T-helper 1 cell (primary cell): Measurements from ENCODE around the gene CRELD1.
A peak's percentile ranks its signal among the peaks of the same experiment; 100 is the strongest.
"Not testable (repeated sequence)": the region's sequence is repeated elsewhere in the genome, so short reads cannot be mapped to it uniquely, and the experiment has no call there.

ENCODE experiments used
- DNase-seq, 5 donors: peaks; one replicate each; pipeline ENCODE4 v3.0.0-alpha.2; 2012 to 2020

Gene CRELD1

DNA sequence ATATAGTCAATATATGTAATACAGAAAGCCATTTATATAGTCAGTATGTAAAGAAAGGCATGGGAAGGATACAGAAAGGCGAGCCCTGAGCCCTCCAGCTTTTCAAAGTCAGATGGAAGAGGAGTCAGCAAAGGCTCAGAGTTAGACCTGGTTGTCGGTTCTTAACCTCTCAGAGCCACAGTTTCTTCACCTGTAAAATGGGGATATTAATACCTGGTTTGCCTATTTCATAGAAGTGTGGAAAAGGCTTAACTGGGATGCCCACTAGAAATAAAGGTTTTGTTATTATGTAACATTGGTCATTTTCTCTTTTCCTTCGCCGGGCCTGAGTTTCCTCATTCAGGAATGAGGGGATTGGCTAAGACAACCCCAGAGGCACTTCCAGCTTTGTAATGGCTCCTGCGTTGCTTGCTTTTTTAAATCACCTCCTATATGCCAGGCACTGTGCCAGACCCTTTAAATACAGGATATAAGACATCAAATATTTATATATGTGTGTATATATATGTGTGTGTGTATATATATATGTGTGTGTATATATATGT lies 2.4 kb downstream of the CRELD1 start:
- no peak for DNase-seq

DNA sequence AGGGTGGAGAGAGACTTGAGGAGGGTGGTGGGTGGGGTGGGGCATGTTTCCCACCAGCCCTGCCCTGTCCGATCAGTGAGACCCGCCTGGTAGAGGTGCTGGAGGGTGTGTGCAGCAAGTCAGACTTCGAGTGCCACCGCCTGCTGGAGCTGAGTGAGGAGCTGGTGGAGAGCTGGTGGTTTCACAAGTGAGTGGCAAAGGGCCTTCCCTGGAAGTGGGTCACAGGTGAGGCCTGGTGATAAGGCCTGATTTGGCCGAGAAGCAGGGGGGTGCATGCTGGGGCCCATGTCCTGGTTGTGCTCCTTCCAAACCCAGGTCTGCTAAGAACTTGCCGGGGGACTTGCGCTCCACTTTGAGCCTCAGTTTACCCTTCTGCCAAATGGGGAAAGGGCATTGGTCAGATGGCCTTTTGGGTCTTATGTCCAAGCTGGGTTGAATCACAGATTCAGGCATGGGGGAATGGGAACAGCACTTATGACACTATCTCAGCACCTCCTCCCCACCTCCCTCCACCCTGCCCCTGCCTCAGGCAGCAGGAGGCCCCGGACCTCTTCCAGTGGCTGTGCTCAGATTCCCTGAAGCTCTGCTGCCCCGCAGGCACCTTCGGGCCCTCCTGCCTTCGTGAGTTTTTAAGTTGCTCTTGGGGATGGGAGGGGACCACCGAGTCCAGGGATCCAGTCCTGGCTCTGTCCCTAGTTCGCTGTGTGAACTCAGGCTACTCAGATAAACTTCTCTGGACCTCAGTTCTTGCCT lies 4.0 kb downstream of the CRELD1 start:
- DNase-seq = no peak

DNA sequence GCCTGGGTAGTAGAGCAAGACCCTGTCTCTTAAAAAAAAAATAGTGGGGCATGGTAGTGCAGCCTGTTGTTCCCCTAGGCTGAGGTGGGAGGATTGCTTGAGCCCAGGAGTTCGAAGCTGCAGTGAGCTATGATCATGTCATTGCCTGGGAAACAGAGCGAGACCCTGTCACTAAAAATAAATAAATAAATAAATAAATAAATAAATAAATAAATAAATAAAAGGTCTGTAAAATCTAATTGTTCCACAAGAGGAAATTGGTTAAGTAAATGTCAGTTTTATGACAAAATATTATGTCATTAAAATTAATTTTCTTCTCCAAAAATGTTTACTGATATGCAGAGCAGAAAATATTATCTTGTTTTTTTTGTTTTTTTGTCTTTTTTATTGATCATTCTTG lies 5.3 kb downstream of the CRELD1 start:
- no peak for DNase-seq

DNA sequence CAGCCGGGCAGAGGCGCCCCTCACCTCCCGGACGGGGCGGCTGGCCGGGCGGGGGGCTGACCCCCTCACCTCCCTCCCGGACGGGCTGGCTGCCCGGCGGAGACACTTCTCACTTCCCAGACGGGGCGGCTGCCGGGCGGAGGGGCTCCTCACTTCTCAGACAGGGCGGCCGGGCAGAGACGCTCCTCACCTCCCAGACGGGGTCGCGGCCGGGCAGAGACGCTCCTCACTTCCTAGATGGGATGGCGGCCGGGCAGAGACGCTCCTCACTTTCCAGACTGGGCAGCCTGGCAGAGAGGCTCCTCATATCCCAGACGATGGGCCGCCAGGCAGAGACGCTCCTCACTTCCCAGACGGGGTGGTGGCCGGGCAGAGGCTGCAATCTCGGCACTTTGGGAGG lies 6.3 kb downstream of the CRELD1 start:
- not testable (repeated sequence) for DNase-seq

DNA sequence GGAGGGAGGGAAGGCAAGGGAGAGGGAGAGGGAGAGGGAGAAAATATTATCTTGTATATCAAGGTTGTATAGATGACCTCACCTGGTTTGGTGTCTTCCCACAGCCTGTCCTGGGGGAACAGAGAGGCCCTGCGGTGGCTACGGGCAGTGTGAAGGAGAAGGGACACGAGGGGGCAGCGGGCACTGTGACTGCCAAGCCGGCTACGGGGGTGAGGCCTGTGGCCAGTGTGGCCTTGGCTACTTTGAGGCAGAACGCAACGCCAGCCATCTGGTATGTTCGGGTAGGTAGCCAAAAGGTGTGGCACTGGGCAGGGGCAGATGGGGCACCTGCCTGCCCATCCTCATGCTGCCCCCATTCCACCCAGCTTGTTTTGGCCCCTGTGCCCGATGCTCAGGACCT lies 7.1 kb downstream of the CRELD1 start:
- DNase-seq = no peak

DNA sequence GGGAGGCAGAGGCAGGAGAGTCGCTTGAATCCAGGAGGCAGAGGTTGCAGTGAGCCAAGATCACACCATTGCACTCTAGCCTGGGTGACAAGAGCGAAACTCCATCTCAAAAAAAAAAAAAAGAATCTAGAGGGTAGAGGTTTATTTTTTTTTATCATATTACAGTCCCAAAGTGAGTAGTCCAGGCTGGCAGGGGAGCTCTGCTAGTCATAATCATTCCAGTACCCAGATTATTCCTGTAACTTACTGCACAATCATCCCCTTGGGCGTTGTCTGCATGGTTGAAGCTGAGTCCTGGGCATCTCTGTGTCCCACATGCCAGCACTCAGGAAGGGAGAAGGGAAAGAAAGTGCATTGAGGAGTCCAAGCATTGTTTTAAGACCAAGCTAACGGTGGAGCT lies 8.5 kb downstream of the CRELD1 start:
- no peak for DNase-seq

DNA sequence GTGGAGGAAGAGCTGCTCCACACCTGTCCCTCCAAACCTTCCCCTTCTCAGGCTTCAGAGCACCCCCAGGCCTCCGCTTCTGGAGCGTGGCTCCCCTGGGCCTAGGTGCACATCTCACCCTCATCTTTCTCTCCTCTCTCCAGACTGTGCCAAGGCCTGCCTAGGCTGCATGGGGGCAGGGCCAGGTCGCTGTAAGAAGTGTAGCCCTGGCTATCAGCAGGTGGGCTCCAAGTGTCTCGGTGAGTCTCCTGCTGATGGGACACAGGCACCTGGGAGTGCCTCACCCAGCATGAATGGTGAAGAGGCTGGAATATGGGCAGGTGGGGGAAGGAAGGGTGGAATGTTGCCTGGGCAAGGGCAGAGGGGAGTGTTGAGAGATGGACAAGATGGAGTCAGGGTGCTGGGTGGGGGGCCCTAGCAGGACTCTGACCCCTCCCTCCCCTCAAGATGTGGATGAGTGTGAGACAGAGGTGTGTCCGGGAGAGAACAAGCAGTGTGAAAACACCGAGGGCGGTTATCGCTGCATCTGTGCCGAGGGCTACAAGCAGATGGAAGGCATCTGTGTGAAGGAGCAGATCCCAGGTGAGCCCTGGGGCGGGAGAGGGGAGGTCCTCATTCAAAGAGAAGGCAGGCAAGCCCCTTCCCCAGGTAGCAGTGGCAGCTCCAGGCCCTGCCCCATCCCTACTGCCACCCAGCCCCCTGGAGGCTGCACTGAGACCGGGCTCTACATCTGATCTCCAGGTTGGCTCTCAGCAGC lies 9.5 kb downstream of the CRELD1 start:
- DNase-seq = no peak

DNA sequence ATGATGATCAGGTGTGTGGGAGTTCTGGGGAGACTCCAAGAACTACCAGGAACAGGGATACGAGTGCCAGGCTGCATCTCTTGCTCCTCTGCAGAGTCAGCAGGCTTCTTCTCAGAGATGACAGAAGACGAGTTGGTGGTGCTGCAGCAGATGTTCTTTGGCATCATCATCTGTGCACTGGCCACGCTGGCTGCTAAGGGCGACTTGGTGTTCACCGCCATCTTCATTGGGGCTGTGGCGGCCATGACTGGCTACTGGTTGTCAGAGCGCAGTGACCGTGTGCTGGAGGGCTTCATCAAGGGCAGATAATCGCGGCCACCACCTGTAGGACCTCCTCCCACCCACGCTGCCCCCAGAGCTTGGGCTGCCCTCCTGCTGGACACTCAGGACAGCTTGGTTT lies 10.6 kb downstream of the CRELD1 start:
- DNase-seq = no peak

DNA sequence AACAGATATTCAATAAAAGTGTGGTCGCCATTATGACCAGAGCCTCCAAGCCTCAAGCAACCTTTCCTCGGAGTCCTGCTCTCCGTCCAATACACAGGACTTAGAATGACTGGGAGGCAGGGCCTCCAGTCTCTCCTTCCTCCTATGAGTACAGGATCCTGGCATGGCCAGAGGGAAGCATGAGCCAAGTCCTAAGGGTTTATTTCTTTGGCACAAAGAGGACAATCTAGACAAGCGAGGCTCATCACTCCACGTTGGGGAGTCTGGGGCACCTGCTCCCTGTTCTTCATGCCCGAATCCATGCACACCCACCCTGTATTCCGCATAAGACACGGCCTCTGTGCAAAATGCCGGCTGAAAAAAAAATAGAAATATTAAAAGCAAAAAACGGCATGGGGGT lies 11.7 kb downstream of the CRELD1 start:
- no peak for DNase-seq

DNA sequence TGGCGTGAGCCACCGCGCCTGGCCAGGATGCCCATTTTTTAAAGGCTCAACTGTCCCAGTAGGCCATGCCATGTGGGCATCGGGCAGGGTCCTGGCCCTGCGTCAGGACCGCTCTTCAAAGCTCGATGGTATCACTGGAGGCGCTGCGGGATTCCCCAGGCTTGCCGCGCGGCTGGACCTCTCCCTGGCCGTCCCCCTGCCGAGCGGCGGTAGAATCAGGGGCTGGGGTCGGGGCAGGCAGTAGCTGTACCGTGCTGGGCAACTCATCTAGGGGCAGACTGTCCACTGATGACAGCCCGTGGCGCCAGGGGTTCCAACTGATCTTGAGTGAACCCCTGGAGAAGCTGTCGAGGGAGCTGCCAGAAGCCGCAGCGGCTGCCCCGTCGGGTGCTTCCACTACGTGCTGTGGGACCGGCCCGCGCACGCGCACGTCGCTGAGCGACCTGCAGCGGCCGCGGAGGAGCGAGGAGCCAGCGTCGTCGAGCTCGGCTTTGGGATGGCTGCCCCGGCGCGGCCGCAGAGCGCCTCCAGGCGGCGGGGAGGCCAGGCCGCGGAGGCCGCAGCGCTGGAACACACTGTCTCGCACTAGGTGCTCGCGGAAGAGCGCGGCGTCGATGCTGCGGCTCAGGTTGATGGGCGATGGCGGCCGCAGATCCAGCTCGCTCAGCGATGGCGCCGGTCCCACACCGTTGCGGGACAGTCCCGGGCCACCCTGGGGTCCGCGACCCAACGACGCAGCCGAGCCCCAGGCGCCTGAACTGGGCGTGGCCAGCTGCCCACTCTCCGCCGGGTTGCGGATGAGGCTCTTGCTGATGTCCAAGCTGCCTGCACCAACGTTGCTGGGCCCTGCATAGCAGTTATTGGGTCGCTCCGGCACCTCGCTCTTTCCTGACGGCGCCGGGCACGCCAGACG lies 12.7 kb downstream of the CRELD1 start:
- DNase-seq = peak; percentile 67 to 86 (median 74)

DNA sequence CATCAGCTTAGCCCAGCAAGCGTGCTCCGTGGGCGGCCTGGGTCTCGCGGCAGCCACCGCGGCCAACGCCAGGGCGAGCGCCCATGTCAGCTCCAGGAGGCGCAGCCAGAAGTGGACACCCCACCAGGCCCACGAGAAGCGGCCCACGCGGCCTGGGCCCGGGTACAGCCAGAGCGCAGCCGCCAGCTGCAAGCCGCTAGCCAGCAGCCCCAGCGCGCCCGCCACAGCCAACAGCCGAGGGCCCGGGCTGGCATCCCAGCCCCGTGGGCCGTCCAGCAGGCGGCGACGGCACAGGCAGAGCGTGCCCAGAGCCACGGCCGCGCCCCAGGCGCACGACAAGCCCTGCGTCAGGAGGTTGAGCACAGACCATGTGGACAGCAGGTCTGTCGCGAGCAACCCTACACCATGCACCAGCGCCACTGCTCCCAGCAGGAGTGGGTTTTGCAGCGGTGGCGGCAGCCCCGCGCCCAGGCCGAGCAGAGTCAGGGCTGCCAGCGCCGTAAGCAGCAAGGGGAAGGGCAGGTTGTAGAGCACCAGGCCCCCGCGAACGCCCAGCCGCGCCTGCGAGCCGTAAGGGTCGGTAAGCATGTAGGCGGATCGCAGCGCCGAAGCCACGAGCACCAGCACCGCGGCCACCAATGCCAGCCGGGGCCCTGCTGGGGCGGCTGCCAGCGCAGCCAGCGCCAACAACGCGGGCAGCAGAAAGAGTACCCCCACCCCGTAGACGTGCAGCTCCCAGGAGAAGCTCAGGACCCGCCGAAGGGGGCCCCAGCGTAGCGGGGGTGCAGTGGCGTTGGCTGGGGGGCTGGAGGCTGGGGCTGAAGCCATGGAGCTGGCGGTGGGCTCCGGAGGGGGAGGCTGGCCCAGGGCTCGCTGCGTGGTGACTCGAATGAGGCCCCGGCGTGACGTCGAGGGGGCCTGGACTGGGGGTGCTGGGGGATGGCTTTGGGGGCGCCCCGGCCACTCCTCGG lies 13.7 kb downstream of the CRELD1 start:
- no peak for DNase-seq

DNA sequence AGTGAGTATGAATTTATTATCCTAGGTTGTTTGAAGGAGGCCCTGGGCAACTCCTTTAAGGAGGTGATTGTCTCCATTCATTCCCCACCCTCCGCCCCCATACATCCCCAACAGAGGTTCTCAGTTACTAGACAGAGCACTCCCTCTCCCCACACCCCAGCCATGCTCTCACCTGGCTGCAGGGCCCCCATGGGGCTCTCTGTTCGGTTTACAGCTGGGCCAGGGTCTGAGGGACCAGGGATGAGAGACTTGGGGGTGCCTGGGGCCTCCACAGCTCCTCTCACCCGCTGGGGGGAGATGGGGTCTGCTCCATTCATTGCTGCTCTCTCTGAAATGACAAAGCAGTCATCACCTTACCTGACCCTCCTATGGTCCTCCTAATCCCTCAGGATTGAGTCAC lies 15.0 kb downstream of the CRELD1 start:
- DNase-seq = no peak

DNA sequence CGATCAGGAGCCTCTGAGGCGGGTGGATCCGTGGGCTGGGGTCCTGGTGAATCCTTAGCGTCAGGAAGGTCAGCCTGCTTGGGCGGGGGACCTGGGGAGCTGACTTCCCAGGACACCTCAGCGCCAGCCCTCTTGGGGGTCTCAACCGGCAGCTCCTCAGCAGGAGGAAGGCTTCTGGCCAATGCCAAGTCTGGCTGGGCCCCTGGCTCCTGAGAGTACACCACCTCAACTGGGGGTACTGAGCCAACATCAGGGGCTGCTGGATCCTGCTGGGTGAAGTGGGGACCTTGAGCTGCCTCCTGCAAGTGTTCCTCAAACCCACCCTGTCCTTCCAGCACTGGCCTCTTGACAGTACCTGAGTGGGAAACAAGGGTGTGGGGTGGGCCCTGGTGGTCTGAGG lies 15.5 kb downstream of the CRELD1 start:
- no peak for DNase-seq

DNA sequence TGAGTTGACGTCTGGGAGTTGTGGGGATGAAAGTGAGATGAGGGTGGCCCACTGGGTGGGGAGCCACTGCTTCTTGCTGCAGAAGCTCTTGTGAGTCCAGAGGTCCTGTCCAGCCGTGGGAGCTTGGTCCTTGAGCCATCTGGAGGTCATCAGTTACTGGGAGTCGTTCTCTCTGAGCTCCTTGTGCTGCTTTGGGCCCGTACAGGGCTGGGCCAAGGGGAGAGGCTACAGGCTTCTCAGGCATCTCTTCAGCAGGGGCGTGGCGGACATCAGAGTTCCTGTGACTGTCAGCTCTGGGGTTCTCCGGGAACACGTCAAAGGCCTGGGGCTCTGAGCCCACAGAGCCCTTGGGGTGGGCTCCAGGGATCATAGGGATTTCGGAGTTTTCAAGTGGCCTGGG lies 16.0 kb downstream of the CRELD1 start:
- no peak for DNase-seq

DNA sequence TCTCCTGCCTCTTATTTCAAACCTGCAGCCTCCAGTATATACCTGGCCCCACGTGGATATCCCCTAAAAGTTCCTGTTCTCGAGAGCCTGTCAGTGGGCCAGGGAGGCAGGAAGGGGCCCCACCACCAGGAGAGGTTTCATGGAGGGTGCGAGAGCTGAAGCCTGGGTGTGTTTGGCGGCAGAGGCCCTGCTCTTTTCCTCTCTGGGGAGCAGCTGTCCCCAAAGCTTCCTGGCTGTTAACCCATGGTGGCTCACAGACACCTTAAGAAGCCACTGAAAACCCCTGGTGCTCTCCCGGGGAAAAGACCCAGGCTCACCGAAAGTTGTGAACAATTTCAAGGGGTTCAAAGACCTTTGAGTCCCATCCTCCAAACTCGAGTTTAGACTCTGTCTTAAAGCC lies 17.5 kb downstream of the CRELD1 start:
- no peak for DNase-seq

DNA sequence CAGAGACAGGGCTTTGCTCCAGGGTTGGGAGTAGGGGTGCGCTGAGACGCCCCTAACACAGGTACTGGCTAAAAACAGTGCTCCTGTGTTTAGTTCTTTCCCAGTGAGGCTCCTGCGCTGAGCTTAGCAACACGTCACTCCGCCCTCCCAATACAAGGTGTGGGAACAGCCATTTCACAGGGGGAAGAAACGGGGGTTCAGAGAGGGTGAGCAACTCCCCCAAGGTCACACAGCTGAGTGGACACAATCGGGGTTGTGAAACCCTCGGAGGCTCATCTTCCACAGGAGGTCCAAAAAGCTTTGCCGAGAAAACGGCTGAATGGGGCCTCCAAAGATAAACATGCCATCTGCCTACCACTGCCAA lies 17.9 kb downstream of the CRELD1 start:
- no peak for DNase-seq

DNA sequence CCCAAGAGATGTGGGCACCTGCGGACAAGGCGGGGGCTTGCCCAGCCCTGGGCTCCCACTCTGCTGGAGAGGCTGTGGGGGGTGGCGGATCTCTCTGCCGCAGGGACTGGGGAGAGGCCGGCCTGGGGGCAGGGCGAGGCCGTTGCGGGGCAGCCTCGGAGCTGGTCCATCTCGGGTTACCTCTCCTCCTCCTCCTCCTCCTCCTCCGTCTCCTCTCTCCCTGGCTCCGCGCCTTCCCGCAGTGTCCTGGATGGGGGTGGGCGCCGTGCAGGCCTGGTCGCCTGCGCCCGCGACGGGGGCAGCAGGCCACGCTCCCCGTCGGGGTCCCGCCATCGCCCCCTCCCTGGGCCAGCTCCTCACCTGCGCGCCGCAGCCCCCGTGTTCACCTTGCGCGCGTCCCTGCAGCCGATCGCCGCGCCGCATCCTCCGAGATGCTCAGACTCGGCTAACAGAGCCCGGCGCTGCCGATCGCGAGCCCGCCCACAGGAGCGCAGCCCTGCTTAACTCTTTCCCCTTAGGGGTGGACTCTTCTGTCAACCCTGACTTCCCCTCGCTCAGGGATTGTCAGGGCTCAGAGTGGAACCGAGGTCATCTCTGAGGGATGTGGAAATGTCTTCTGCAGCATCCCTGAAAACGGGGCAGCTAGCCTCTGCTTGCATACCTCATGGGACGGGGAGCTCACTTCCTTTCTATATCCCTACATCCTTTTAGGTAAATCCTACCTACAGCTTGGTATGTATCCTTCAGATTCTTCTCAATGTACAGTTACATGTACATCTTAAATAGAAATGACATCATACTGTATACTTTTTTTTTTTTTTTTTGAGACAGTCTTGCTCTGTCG lies 18.6 kb downstream of the CRELD1 start, which contains the start of gene PRRT3:
TSS of gene PRRT3 (minus strand) at position 447 of the 844 bp plus-strand sequence. CDS start 2,293 bp downstream, outside the sequence.
- DNase-seq = peak in 3 of 5 donors; percentile 39 to 58 (median 43)

DNA sequence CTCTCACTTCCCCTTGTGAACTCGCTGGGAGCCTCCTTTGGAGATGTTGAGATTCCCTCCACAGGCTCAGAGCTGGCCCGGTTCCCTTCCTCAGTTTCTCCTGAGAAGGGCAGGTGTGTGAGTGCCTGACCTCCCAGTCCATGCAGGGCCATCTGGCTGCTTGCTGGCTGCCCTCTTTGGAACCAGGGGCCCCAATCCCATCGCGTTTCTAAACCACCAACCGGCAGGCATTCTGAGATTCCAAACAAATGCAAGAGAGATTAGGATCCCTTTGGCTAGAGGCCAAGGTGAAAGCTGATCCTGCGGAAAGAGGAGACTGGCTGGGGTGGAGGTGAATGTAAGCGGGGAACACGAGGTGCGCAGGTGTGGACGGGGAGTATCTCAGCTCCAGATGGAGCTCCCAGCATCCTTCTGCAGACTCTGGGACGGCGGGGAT lies 21.5 kb downstream of the CRELD1 start:
- no peak for DNase-seq

DNA sequence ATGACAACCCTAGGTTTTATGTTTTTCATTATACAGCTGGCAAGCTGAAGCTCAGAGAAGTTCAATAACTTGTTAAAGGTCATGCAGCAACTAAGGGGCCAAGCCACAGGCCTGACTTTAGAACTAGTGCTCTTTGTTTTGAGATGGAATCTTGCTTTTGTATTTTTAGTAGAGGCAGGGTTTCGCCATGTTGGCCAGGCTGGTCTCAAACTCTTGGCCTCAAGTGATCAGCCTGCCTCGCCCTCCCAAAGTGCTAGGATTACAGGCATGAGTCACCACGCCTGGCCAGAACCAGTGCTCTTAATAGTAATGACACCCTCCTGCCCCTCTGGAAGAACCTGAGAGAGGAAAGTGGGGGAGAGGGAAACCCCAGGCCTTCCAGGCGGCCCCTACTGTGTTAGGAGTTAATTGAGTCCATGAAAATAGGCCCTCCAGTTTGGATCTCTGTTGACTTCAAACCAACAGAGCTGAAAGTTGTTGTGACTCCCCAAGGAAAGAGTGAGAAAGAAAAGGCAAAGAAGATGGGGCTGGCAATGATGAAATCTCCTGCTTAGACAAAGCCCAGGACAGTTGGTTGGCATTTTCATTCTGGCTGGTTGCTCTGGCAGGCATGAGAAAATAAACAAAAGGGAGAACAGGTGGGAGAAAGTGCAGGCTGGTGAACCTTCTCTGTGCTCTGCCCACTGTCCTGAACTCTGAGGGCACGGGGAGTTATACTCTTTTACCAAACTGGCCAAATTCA lies 22.1 kb downstream of the CRELD1 start:
- DNase-seq = no peak

DNA sequence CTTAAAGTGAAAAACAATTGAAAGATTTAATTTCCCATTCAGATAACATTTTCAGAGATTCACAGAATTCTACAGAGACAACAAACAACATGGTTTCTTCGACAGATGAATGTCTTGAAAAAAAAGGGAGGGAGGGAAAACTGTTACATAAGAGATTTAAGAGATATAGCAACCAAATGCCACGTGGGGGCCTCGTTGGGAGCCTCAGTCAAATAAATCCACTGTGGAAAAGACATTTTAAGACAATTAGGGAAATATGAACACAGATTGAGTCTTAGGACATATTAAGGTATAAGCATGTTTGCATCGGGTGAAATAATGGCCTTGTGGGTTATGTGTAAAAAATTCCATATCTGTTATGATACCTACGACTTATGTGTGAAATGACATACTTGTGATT lies 23.6 kb downstream of the CRELD1 start:
- no peak for DNase-seq
